Epithelial cell of proximal tubule (primary cell): ENCODE results near the gene MYOM1. TPM values are rescaled to one million over a fixed set of nuclear protein-coding genes. Genes with fewer than 3 reads are reported as not detected.

Source experiments
- DNase-seq: peaks from one replicate; pipeline ENCODE4 v3.0.0-alpha.2; 2011; ENCODE audit warnings: low read depth
- H3K4me3 ChIP-seq: 2 replicates; pipeline ENCODE4 v1.5.1; 2011; ENCODE audit warnings: low read depth, mild to moderate bottlenecking, low read length
- CTCF ChIP-seq: conservative IDR thresholded peaks from 2 replicates; pipeline ENCODE4 v1.5.1; 2012; ENCODE audit warnings: low read depth, mild to moderate bottlenecking, low read length
- total RNA-seq: library from RNA; depleted of rRNA; stranded (reverse); fragments of >200 nt; gene quantifications from 2 replicates; pipeline ENCODE4 v1.2.3, GENCODE V29; 2015

MYOM1 gene
- total RNA-seq, 1 donor from 2014 or later, result 0.12 TPM

GRCh38 chr18:3186678-3187658, 32.8 kb downstream of the MYOM1 start:
- TF ChIP-seq CTCF, result peak; percentile 40
- no peak overlapping the region for H3K4me3 ChIP-seq
- no peak for DNase-seq

- no peak for DNase-seq
- TF ChIP-seq CTCF, result no peak
Measured at GRCh38 chr18:3184275-3184963, 35.3 kb downstream of the MYOM1 start.

GRCh38 chr18:3183103-3183717, 36.6 kb downstream of the MYOM1 start:
- no peak overlapping the region for H3K4me3 ChIP-seq
- TF ChIP-seq CTCF, result no peak
- no peak for DNase-seq

More at GRCh38 chr18:3184275-3184963, 35.3 kb downstream of the MYOM1 start:
- H3K4me3 ChIP-seq, result no peak overlapping the region

GRCh38 chr18:3180325-3180724, 39.4 kb downstream of the MYOM1 start:
- TF ChIP-seq CTCF, result no peak
- DNase-seq, result no peak
- no peak overlapping the region for H3K4me3 ChIP-seq

- H3K4me3 ChIP-seq, result no peak overlapping the region
- TF ChIP-seq CTCF, result no peak
- no peak for DNase-seq
Measured at GRCh38 chr18:3179430-3180089, 40.2 kb downstream of the MYOM1 start.

GRCh38 chr18:3177902-3178687, 41.7 kb downstream of the MYOM1 start:
- H3K4me3 ChIP-seq, result no peak overlapping the region
- TF ChIP-seq CTCF, result no peak
- DNase-seq, result no peak
